Activated CD8-positive, alpha-beta memory T cell treated with anti-CD3 and anti-CD28 coated beads for 24 hours (primary cell): ENCODE data around the gene CUL1.
A peak's percentile ranks its signal among the peaks of the same experiment; 100 is the strongest.

Source experiments
- DNase-seq: peaks from one replicate; pipeline ENCODE4 v3.0.0-alpha.2; 2020

Gene CUL1

GRCh38 chr7:148698397-148699023, at the start of gene CUL1:
Gene CUL1, plus strand, starts transcription at chr7:148698903. Its CDS starts 31,220 bp downstream, at chr7:148730123.
- peak; percentile 91 for DNase-seq

DNA sequence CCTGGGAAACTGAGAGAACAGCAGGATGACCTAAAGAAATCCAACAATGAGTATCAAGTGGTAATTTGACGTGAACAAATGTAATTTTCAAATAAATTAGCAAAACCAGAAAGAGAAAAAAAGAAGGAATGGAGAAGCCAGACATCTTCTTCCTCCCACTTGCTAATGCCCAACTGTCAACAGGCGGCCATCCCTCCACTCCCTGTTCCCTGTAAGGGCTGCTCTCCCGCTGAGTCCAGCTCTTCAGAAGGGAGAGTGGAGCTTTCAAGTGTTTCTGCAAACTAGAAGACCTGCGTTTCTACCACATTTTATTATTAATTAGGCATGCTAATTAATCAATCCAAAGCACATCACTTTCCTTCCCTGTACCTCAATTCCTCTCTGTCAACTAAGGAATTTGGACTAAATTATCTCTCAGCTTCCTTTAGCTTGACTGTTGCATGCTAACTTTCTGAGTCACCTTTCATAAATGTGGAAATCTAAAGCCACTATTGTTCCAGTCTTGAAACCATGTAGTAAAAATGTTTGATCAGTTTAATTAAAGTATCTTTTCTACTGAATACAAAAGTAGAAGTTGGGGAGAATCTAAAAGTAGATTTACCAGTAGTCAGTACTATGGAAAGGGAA, 48.4 kb upstream of the CUL1 start:
- no peak for DNase-seq

GRCh38 chr7:148652773-148653172, 45.9 kb upstream of the CUL1 start:
- DNase-seq, result no peak

- DNase-seq, result no peak
Observed at GRCh38 chr7:148657929-148658328, 40.8 kb upstream of the CUL1 start.

DNA sequence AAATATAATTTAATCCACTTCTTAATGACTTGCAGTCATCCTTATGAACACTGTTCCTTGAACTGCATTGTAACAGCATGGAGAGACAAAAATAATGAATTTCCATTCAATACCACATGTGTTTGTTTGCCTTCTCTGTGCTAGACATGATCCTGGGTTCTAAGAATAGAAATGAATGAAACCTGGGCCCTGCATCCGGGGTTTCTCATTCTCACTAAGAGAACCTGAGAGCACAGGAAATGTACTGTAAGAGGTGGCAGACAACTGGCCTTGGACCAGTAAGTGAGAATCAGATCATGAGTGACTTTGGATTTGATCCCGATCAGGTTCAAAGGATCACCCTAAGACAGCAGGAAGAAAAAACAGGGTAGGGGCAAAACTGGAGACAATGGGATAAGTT, 37.2 kb upstream of the CUL1 start:
- DNase-seq, result no peak

DNA sequence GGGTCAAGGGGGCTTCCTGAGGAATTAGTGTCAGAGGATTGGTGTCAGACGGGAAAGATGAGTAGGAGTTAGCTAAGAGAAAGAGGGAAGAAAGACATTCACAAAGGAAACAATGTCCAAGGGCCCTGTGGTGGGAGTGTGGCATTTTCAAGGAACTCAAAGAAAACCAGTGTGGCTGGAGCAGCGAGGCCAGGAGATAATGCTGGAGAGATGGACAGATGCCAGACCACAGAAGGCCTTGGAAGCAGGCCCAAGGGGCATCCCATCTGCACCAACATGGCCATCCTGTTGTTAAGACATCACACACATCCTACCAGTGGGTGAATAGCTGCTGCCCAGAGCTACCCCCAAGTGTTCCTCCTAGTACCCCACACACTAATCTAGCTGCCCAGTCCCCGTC, 36.1 kb upstream of the CUL1 start:
- DNase-seq, result no peak

DNA sequence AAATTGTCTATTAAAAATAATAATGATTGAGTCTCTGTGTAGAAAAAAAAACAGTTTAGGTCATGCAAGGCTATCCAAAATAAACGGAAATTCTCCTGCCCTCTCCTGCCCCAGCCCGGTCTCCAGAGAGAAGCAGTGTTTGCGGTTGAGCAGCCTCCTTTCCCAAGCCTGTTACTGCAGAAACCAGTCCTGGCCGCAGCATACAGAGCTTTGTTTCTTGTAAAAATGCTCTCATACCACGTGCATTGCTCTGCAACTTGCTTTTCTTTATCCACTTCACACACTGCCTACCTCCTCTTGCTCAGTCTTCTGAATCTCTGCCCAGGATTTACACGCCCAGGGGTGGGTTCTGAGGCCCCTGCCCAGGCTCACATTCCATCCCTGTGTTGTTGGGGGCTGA, 34.4 kb upstream of the CUL1 start:
- no peak for DNase-seq

- DNase-seq, result no peak
Observed at GRCh38 chr7:148665221-148665620, 33.5 kb upstream of the CUL1 start.

DNA sequence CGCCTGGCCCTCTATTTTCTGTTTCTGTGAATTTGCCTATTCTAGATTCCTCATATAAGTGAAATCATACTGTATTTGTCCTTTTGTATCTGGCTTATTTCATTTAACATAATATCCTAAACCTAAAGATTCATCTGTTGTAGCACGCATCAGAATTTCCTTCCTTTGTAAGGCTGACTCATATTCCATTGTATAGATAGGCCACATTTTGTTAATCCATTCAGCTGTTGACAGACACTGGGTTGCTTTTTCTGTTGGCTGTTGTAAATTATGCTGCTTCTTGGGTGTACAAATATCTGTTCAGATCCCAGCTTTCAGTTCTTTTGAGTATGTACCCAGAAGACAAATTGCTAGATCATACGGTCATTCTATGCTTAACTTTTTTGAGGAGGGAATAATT, 28.8 kb upstream of the CUL1 start:
- DNase-seq, result no peak

DNA sequence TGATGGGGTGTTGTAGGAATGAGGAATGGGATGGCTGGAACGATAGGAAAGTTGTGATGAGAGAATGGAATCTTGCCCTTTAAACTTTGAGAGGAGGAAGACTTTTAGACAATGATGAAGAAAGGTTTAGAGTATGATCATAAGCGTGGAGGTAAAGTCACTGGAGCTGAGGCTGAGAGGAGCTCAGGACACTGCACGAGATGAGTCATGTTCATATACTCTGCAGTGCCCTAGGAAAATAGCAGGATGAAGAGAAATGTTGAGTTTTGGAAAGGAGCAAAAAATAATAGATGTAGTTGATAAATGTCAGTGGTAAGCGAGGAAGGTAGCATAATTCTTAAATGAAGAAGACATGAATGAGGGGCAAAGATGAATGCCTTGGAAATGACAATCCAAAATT, 28.3 kb upstream of the CUL1 start:
- no peak for DNase-seq

- no peak for DNase-seq
Observed at GRCh38 chr7:148670807-148671206, 27.9 kb upstream of the CUL1 start.

DNA sequence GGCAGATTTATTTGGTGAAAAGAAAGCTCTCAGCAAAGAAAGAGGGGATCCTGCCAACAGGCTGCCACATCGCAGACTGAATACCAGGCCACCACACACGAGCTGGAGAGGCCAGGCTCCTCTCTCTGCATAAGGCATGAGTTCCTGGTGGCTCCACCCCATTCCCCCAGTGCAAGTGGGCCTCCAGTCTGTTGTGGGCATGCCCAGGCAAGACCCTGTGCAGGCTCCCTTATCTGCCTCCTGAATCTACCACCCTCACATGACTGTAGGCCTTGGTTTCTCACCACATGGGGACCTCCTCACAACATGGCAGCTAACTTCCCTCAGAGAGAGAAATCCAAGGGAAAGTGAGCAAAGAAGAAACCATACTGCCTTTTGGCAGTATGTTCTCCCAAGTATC, 26.7 kb upstream of the CUL1 start:
- DNase-seq, result no peak

DNA sequence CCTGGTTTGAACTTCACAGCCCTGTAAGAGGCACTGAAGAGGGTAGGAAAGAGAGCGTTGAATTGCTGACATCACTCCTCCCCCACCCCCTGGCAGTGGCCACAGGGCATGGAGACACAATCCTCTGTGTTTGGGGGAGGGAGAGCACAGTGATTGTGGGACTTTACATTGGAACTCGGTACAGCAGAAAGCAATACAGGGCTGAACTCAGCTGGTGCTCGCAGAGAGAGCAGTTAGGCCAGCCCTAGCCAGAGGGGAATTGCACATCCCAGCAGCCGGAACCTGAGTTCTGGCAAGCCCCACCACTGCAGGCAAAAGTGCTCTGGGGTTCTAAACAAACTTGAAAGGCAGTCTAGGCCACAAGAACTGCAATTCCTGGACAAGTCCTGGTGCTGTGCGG, 24.0 kb upstream of the CUL1 start:
- DNase-seq, result no peak

- DNase-seq, result no peak
Observed at GRCh38 chr7:148676291-148676690, 22.4 kb upstream of the CUL1 start.

- DNase-seq, result no peak
Observed at GRCh38 chr7:148681821-148682220, 16.9 kb upstream of the CUL1 start.

DNA sequence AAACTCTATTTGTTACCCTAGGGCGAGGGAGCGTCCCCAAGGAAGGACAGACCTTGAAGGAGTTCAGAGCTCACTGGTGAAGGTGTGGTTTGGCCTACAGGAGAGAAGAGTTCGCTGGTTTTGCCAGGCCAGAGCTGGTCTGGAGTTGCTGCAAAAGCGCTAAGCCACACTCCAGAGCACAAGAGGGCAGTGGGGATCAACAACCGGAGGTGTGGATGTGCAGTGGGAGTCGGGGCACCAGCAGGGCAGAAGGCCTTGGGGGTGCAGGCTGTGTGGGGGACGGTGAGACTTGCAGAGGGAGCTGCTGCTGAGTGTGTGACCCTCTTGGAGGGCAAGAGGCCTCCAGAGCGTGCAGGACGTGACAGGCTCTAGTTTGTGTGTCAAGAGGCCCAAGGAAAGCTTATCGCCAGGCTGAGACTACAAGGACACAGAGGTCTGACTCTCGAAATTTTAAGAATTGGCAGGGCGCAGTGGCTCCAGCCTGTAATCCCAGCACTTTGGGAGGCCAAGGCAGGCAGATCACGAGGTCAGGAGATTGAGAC, 14.3 kb upstream of the CUL1 start:
- no peak for DNase-seq

DNA sequence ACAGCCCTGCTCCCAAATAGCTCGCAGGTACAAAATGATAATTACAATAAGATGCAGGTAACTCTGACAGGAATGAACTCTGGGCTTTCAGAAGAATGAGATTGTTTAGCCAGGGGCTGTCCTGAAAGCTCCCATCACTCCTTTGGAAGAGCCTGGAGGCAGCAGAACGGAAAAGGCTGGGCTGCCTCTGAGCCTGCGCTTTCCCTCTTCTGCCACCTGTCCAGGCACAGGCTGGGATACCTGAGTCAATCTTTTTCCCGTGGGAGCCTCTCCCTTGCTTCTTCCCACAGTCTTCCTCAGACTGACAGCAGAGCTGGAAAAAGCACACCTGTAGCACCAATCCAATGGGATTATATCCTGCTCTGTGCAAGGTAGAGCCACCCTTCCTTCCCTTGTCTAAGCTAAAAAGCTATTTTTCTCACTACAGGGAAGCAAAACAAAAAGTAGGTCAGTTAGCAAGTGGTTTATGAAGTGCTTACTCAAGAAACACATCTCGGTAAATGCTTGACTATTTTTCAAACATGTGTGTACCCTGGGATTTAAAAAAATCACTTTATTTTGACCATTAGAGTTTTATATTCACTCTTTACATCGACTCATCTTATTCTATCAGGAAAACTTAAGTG, 12.3 kb upstream of the CUL1 start:
- no peak for DNase-seq

DNA sequence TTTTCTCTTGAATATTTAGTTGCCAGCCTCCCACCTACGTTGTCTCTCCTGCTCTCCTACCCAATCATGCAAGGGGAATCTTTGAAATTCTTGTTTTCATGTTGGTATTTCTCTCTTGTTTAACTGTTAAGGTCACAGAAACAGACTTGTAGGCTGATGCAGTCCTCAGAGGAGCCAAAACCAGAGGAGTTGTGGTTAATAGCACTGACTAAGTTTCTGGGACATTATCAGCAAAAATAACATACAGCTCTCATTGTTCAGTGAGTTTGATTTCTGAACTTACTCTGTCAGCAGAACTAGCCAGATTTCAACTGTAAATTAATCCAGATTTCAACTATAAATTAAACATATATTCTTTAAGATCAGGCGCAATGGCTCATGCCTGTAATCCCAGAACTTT, 11.1 kb upstream of the CUL1 start:
- DNase-seq, result no peak

DNA sequence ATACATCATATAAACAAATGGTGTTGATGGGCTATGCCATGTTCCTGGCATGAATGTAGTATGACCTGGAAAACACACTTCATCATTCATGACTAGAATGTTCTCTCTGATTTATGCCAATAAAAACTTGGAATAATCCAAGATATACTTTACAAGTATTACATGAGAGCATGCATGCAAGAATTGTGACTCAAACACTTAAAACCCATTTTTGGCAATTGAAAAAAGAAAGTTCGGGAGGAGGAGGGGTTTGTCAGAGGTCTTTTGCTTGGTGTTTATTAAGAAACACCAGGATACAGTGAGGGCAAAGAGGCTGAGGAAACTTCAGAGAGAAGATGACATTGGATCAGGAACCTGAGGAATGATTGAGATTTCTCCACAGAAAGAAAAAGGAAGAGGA, 10.2 kb upstream of the CUL1 start:
- DNase-seq, result no peak

GRCh38 chr7:148693651-148694050, 5.1 kb upstream of the CUL1 start:
- DNase-seq, result no peak

DNA sequence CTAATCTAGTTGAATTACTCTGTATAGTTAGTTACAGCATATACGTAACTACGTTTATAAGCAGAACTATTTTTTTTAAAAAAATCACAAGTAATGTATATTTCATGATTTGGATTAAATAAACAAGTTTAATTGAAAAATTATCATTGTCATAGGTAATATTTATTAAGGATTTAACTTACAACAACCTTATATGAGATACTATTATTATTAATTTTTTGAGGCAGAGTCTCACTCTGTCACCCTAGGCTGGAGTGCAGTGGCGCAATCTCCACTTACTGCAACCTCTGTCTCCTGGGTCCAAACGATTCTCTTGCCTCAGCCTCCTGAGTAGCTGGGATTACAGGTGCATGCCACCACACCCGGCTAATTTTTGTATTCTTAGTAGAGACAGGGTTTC, 4.1 kb upstream of the CUL1 start:
- no peak for DNase-seq

DNA sequence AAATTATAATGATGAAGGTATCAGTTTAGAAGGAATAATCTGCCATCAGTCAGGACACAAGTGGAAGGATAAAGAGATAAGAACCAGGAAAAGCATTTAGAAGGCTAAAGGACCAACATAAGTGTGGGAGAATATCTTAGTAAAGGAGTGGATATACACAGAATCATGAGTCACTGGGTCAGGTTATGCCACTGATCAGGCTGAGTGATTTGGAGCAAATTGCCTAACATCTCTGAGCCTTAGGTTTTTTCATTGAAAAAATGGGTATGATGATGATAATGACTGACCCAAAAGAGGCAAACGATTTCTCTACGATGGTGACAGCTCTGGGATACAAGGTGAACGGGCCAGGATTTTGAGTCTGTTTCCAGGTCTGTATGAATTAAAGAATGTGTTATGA, 2.8 kb upstream of the CUL1 start:
- DNase-seq, result no peak

DNA sequence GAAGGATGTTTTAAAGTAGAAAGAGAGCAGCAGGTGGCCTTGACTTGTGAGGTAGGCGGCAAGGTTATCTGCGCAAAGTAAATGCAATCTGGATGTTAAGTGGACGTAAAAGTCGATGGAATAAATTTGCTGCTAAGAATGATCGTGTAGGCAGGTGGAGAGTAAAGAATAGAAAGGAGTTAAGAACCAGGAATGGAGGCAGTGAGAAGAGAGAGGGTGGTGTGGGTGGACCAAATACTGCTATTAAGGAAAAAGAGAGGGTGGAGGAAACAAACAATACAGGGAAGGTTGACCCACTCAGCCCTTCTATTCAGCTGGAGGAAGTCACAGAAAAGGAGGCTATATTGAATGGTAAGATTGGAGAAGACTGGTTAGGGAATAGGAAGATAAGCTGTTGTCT, 1.9 kb upstream of the CUL1 start:
- no peak for DNase-seq

DNA sequence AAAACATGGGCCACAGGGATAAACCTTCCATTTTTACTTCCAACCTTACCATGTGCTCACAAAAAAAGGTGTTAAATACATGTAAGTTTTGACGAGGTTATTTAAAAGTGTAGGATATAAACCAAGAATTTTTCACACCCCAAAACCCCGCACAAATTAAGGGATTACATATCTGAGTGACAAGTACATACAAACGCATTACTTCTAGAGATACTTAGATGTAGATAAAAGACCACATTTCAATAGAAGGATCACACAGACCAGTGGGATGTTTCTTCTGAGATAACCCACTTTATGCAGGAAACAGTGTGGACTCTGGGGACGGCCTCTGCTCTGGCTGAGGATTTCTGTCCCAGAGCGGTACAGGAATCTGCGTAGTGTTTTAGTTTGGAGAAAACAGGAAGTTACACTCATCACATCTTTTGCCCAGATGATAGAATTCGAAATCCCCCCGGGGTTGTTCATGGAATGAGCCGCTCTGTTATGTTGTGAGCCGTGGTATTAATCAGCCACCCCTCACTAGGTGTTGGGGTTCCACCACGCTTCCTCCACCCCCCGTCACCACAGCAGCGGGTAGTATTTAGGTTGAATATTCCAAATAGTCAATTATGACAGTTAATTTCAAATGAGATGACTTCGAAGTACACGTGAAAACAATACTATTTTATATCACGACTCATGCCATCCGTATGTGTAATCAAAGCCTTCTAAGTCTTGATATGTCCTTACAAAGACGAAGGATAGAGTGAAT, 1.3 kb upstream of the CUL1 start:
- peak; percentile 70 for DNase-seq
